Prostate gland (tissue), 2 donors: Measurements from ENCODE around the gene MNDA. TPM values are rescaled to one million over a fixed set of nuclear protein-coding genes. Genes with fewer than 3 reads are reported as not detected.

Source experiments
- DNase-seq: peaks from one replicate; pipeline ENCODE4 v3.0.0-alpha.2; 2019; ENCODE audit warnings: low spot score
- H3K27ac ChIP-seq, 2 donors: fragments of 200-600 bp; sonication (generic); 2 replicates each; pipeline ENCODE4 v1.5.1; 2017 to 2019
- H3K27me3 ChIP-seq: fragments of 200-600 bp; sonication (generic); replicated peaks from 2 replicates; pipeline ENCODE4 v1.5.1; 2019; ENCODE audit not compliant: insufficient read depth
- H3K36me3 ChIP-seq, 2 donors: fragments of 200-600 bp; sonication (generic); 1 replicate in 1 of 2; 2 replicates in 1 of 2; pipeline versions ENCODE4 v1.5.1 to v1.8.1; 2017 to 2019
- H3K4me1 ChIP-seq: fragments of 200-600 bp; sonication (generic); replicated peaks from 2 replicates; pipeline ENCODE4 v1.5.1; 2019
- H3K4me3 ChIP-seq, 2 donors: fragments of 200-600 bp; sonication (generic); 2 replicates each; pipeline ENCODE4 v1.5.1; 2017 to 2019
- H3K9me3 ChIP-seq: fragments of 200-600 bp; sonication (generic); 2 replicates; pipeline ENCODE4 v1.5.1; 2017
- POLR2A ChIP-seq: fragments of 450-650 bp; IDR thresholded peaks from one replicate; pipeline ENCODE4 v1.6.1; 2016; ENCODE audit warnings: antibody characterized with exemption, mild to moderate bottlenecking
- POLR2AphosphoS5 ChIP-seq: sonication (generic); formaldehyde crosslinking; IDR thresholded peaks from one replicate; pipeline ENCODE4 v1.6.1; 2017; ENCODE audit warnings: antibody characterized with exemption
- WGBS: methylation state at CpG from one replicate; pipeline ENCODE4 v1.1.5; 2018; 5-methylcytosine and 5-hydroxymethylcytosine counted together
- intact Hi-C: fragments of 100-400 bp; cut with DNase I; formaldehyde crosslinking; loops from one replicate; pipeline ENCODE4 v1.14.2; 2022
- total RNA-seq, 2 donors: library from RNA; depleted of rRNA; stranded (reverse); fragments of >200 nt; gene quantifications; one replicate each; pipeline ENCODE4 v1.1.0, GENCODE V29; 2016
- TF ChIP-seq, protein P1 (sequence below), 4 experiments: fragments of 200-600 bp in 2 of 4; fragments of 450-650 bp in 2 of 4; sonication (generic) in 2 of 4; IDR thresholded peaks; 1 replicate in 3 of 4; 2 replicates in 1 of 4; pipeline ENCODE4 v1.5.1; 2016 to 2019; ENCODE audit warnings: antibody characterized with exemption in 4 of 4, mild to moderate bottlenecking in 2 of 4, moderate library complexity in 2 of 4

Gene MNDA
- total RNA-seq, 2 donors from 2014 or later, result 0.36 to 11.4 TPM

DNA sequence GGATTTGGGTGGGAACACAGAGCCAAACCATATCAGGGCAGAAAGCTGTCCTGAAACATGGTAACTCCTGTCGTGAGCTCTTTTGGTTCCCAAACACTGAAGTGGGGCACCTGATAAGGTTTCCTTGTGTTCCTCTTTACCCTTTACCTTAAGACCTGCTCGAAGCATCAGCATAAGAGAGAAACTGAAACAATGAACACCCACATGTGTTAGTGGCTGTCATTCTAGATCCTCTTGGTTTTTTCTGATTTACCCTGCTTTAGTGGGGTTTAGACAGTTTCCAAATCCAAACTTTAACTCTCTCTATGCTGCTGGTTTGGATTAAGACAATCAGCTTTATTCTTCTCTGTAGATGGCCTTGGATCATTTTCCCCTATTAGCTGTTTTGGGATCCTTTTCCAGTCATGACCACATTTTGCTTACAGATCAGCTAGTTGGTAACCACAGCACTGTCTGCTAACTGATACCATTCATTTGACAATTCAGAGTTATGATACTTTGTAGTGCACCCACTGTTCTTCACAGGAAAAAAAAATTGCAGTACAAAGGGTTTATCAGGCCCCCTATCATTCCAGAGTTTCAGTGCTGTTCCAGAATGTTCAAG lies 975 bp upstream of the MNDA start:
- H3K4me1 ChIP-seq, result no peaks in the 10 kb centered on the region
- DNase-seq, result no peak
- no peak overlapping the region for H3K4me3 ChIP-seq
- WGBS, result 82% methylated on average over 2 of the region's 2 CpGs
- H3K27me3 ChIP-seq, result no peaks in the 10 kb centered on the region
- no peak for TF ChIP-seq POLR2AphosphoS5
- TF ChIP-seq, protein P1, sequence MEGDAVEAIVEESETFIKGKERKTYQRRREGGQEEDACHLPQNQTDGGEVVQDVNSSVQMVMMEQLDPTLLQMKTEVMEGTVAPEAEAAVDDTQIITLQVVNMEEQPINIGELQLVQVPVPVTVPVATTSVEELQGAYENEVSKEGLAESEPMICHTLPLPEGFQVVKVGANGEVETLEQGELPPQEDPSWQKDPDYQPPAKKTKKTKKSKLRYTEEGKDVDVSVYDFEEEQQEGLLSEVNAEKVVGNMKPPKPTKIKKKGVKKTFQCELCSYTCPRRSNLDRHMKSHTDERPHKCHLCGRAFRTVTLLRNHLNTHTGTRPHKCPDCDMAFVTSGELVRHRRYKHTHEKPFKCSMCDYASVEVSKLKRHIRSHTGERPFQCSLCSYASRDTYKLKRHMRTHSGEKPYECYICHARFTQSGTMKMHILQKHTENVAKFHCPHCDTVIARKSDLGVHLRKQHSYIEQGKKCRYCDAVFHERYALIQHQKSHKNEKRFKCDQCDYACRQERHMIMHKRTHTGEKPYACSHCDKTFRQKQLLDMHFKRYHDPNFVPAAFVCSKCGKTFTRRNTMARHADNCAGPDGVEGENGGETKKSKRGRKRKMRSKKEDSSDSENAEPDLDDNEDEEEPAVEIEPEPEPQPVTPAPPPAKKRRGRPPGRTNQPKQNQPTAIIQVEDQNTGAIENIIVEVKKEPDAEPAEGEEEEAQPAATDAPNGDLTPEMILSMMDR (IDR thresholded peaks at IDR 0.05), result no peak
- no peak for TF ChIP-seq POLR2A
- no peak overlapping the region for H3K27ac ChIP-seq
- no peaks in the 10 kb centered on the region for H3K9me3 ChIP-seq
- intact Hi-C loops, result no loop called here
- no peaks in the 10 kb centered on the region for H3K36me3 ChIP-seq

GRCh38 chr1:158833264-158833663 lies 2.1 kb downstream of the MNDA start:
- intact Hi-C loops, result no loop called here
- Histone ChIP-seq H3K4me1 (no peaks in the 10 kb centered on the region), H3K9me3 (no peaks in the 10 kb centered on the region), H3K4me3 (no peak overlapping the region), H3K27me3 (no peaks in the 10 kb centered on the region), H3K27ac (no peak overlapping the region), H3K36me3 (no peaks in the 10 kb centered on the region)
- no peak for DNase-seq
- TF ChIP-seq POLR2AphosphoS5, result no peak
- TF ChIP-seq, protein P1 (IDR thresholded peaks at IDR 0.05), result no peak
- no peak for TF ChIP-seq POLR2A
- 67% methylated on average over 3 of the region's 3 CpGs for WGBS

GRCh38 chr1:158836038-158836437 lies 4.9 kb downstream of the MNDA start:
- no peak overlapping the region for H3K27ac ChIP-seq
- no peaks in the 10 kb centered on the region for H3K4me1 ChIP-seq
- no peaks in the 10 kb centered on the region for H3K36me3 ChIP-seq
- intact Hi-C loops, result no loop called here
- no peaks in the 10 kb centered on the region for H3K27me3 ChIP-seq
- no peaks in the 10 kb centered on the region for H3K9me3 ChIP-seq
- no peak overlapping the region for H3K4me3 ChIP-seq
- DNase-seq, result no peak
- WGBS, result 90% methylated on average over 4 of the region's 4 CpGs
- TF ChIP-seq POLR2A (no peak), POLR2AphosphoS5 (no peak)
- TF ChIP-seq, protein P1 (IDR thresholded peaks at IDR 0.05), result no peak

DNA sequence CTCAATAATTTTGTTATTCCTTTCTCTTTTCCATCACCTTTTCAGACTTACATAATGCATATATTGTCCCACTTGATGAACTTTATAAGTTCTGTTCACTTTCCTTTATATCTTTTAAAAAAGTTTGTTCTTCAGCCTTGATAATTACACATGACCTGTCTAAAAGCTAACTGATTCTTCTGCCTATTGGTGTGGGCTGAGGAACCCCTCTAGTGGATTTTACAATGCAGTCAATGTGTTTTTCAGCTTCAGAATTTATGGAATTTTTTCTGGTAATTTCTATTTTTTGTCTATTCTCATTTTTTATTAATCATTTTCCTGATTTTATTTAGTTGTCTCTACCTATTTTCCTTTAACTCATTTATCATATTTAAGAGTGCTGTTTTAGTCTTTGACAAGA lies 7.5 kb downstream of the MNDA start:
- Histone ChIP-seq H3K27me3 (no peaks in the 10 kb centered on the region), H3K27ac (no peak overlapping the region), H3K4me3 (no peak overlapping the region), H3K9me3 (no peaks in the 10 kb centered on the region), H3K4me1 (no peaks in the 10 kb centered on the region), H3K36me3 (no peaks in the 10 kb centered on the region)
- TF ChIP-seq POLR2A, result no peak
- no peak for TF ChIP-seq POLR2AphosphoS5
- TF ChIP-seq, protein P1 (IDR thresholded peaks at IDR 0.05), result no peak
- DNase-seq, result no peak
- intact Hi-C loops, result no loop called here

DNA sequence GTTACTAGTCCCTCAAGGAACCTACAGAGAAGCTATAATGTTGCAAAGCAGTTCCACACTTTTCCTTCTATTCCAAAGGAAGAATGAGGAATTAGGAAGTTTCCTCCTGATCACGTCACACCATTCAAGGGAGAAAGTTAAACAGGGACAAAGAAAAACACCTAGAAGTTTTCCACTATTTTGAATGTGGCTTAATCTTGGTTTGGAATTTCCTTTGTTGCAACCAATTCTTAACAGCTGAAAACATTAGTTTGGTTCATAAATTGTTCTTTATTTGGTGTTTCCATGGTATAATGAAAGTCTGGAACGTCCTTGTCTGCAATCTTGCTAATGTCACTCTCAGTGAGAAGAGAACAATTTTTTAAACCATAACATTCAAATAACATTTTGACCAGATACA lies 8.4 kb downstream of the MNDA start:
- Histone ChIP-seq H3K4me1 (no peaks in the 10 kb centered on the region), H3K9me3 (no peaks in the 10 kb centered on the region), H3K27me3 (no peaks in the 10 kb centered on the region), H3K27ac (no peak overlapping the region), H3K36me3 (no peaks in the 10 kb centered on the region), H3K4me3 (no peak overlapping the region)
- no peak for DNase-seq
- TF ChIP-seq, protein P1 (IDR thresholded peaks at IDR 0.05), result no peak
- no peak for TF ChIP-seq POLR2AphosphoS5
- no peak for TF ChIP-seq POLR2A
- WGBS, result 71% methylated on average over 2 of the region's 2 CpGs
- intact Hi-C loops, result no loop called here
